ENCODE data around the gene TSPAN1. TPM values are rescaled to one million over a fixed set of nuclear protein-coding genes. Genes with fewer than 3 reads are reported as not detected.

The TSPAN1 gene
- total and polyA plus RNA-seq, 10 of the 15 experiments (the other 5 are each of a cell fraction or from before 2014, with no cell fraction given): 0.08 to 0.29 (median 0.23) TPM; not detected in 5

- TF ChIP-seq RAD51 (IDR thresholded peaks at IDR 0.05): no peak
These were observed 31.5 kb downstream of the TSPAN1 start (continued) for GRCh38 chr1:46206399-46206798.

GRCh38 chr1:46210561-46210960 lies 35.7 kb downstream of the TSPAN1 start:
- RAD21 ChIA-PET (ENCODE audit: unreplicated experiment): no interaction called here
- TF ChIP-seq ASH2L (IDR thresholded peaks at IDR 0.05; ENCODE audit: borderline replicate concordance, low read depth) (no peak), POLR2AphosphoS5 (IDR thresholded peaks at IDR 0.05; ENCODE audit: low read length) (no peak), CHD4 (IDR thresholded peaks at IDR 0.05) (no peak), CEBPB (IDR thresholded peaks at IDR 0.05; ENCODE audit: borderline replicate concordance in 1 of 2, low read depth in 2 of 2, low read length in 2 of 2) (no peak), RB1 (IDR thresholded peaks at IDR 0.05; ENCODE audit: borderline replicate concordance) (no peak), LARP7 (IDR thresholded peaks at IDR 0.05) (no peak), TCF7 (IDR thresholded peaks at IDR 0.05; ENCODE audit: borderline replicate concordance) (no peak), BRCA1 (IDR thresholded peaks at IDR 0.05; ENCODE audit: low read depth, low read length) (no peak), IKZF1 (conservative IDR thresholded peaks at IDR 0.05) (no peak), MTA2 (IDR thresholded peaks at IDR 0.05; ENCODE audit: low read depth) (no peak), TCF3 (IDR thresholded peaks at IDR 0.05; ENCODE audit: borderline replicate concordance, insufficient read depth, low read depth, low read length) (no peak), CREB1 (IDR thresholded peaks at IDR 0.05; ENCODE audit: low read depth) (no peak), MEF2A (IDR thresholded peaks at IDR 0.05; ENCODE audit: insufficient read depth, low read depth, low read length) (no peak), FOXM1 (IDR thresholded peaks at IDR 0.05; ENCODE audit: low read depth, low read length) (no peak)
- SMC1A ChIA-PET (ENCODE audit: uncharacterized antibody, unreplicated experiment): no interaction called here
- H4K20me1 ChIP-seq (ENCODE audit: control insufficient read depth, insufficient read depth): no peaks in the 10 kb centered on the region
- no peaks in the 10 kb centered on the region for H3K36me3 ChIP-seq (ENCODE audit: control insufficient read depth in 2 of 2, insufficient read depth in 2 of 2, low read length in 1 of 2)
- DNase-seq (ENCODE audit: low read depth, low spot score) (no peak), ATAC-seq (no peak), FAIRE-seq (no peak)
- H3K27ac ChIP-seq (ENCODE audit: control insufficient read depth, insufficient read depth): no peak overlapping the region
- no peaks in the 10 kb centered on the region for H3K27me3 ChIP-seq (replicated peaks in 1 of 2; ENCODE audit: control insufficient read depth in 2 of 2, insufficient read depth in 2 of 2, low read length in 1 of 2)
- H3K9me3 ChIP-seq (replicated peaks; ENCODE audit: control insufficient read depth, insufficient read depth, low read length): no peaks in the 10 kb centered on the region
- WGBS (ENCODE audit: insufficient coverage, insufficient replicate concordance, low lambda C conversion rate, missing lambda C conversion rate): 67% methylated on average over 3 of the region's 3 CpGs
- in situ Hi-C loops (cut with MboI) (no loop called here), intact Hi-C loops (cut with micrococcal nuclease; ENCODE audit: unreplicated experiment) (no loop called here)
- H3K4me2 ChIP-seq (ENCODE audit: control insufficient read depth, insufficient read depth): no peak overlapping the region
- H3K4me3 ChIP-seq: no peak overlapping the region
- H3K4me1 ChIP-seq (ENCODE audit: control insufficient read depth, insufficient read depth, low read length): no peaks in the 10 kb centered on the region
- POLR2A ChIA-PET: no interaction called here
- H2AFZ ChIP-seq (ENCODE audit: control insufficient read depth, low read depth, low read length): no peak overlapping the region
- H3K79me2 ChIP-seq (ENCODE audit: control insufficient read depth, insufficient read depth, low read length): no peaks in the 10 kb centered on the region
- no TSS peak for BruUV-seq (replicated peaks)
- CTCF ChIA-PET: interaction anchor here (0.9 to 1.5 kb wide), 3 partner anchors 13 to 53 kb away, joined by 3 to 7 read pairs (median 4); no protein-coding TSS in a partner anchor
- H3K9ac ChIP-seq (ENCODE audit: control insufficient read depth, insufficient read depth, low read length): no peak overlapping the region
